ENCODE results near the gene TNFAIP8L2.
"Not testable (repeated sequence)": the region's sequence is repeated elsewhere in the genome, so short reads cannot be mapped to it uniquely, and the experiment has no call there.

GRCh38 chr1:151194894-151195594, 38.6 kb downstream of the TNFAIP8L2 start:
- TF ChIP-seq CTCF (conservative IDR thresholded peaks at IDR 0.05; ENCODE audit: low read depth, low read length); BHLHE40 (IDR thresholded peaks at IDR 0.05; ENCODE audit: low read depth, low read length); RAD21 (IDR thresholded peaks at IDR 0.05; ENCODE audit: low read length); POLR2A (IDR thresholded peaks at IDR 0.05; ENCODE audit: low read depth, low read length); SMC3 (IDR thresholded peaks at IDR 0.05; ENCODE audit: low read depth, low read length); CHD1 (IDR thresholded peaks at IDR 0.05; ENCODE audit: low read depth, low read length); MAFK (IDR thresholded peaks at IDR 0.05; ENCODE audit: low read depth, low read length); NFE2L2 (IDR thresholded peaks at IDR 0.05; ENCODE audit: low read depth, low read length); MXI1 (IDR thresholded peaks at IDR 0.05; ENCODE audit: borderline replicate concordance, low read depth, low read length); RCOR1 (IDR thresholded peaks at IDR 0.05; ENCODE audit: insufficient replicate concordance, low read length): not testable (repeated sequence)
- TF ChIP-seq, protein P1, sequence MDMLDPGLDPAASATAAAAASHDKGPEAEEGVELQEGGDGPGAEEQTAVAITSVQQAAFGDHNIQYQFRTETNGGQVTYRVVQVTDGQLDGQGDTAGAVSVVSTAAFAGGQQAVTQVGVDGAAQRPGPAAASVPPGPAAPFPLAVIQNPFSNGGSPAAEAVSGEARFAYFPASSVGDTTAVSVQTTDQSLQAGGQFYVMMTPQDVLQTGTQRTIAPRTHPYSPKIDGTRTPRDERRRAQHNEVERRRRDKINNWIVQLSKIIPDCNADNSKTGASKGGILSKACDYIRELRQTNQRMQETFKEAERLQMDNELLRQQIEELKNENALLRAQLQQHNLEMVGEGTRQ (IDR thresholded peaks at IDR 0.05; ENCODE audit: low read depth, low read length) = not testable (repeated sequence)
- TF ChIP-seq, protein P2, sequence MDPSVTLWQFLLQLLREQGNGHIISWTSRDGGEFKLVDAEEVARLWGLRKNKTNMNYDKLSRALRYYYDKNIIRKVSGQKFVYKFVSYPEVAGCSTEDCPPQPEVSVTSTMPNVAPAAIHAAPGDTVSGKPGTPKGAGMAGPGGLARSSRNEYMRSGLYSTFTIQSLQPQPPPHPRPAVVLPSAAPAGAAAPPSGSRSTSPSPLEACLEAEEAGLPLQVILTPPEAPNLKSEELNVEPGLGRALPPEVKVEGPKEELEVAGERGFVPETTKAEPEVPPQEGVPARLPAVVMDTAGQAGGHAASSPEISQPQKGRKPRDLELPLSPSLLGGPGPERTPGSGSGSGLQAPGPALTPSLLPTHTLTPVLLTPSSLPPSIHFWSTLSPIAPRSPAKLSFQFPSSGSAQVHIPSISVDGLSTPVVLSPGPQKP (IDR thresholded peaks at IDR 0.05; ENCODE audit: borderline replicate concordance, low read depth, low read length) = not testable (repeated sequence)
- TF ChIP-seq CEBPB (IDR thresholded peaks at IDR 0.05; ENCODE audit: low read depth, low read length) = peak; percentile 71

Data from IMR-90 (cell line).